NK-92 (cell line): ENCODE data around the gene KIF3C.
"Not testable (repeated sequence)": the region's sequence is repeated elsewhere in the genome, so short reads cannot be mapped to it uniquely, and the experiment has no call there.

Experiments
- DNase-seq: peaks from one replicate; lab custom pipeline; 2025; ENCODE audit not compliant: unreplicated experiment; lab: John Stamatoyannopoulos, UW

KIF3C gene

DNA sequence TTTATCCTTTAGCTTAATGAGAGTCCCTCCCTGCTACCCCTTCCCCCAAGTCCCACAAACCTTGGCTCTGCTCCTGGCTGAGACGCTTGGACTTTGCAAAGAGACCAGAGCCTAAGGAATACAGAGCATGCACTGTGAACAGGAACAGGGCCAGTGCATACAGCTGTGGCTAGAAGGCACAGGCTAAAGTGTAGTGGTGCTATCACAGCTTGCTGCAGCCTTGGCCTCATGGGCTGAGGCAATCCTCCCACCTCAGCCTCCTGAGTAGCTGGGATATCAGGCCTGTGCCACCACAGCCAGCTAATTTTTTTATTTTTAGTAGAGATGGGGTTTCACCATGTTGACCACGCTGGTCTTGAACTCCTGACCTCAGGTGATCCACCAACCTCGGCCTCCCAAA, 64.5 kb downstream of the KIF3C start:
- no peak for DNase-seq

DNA sequence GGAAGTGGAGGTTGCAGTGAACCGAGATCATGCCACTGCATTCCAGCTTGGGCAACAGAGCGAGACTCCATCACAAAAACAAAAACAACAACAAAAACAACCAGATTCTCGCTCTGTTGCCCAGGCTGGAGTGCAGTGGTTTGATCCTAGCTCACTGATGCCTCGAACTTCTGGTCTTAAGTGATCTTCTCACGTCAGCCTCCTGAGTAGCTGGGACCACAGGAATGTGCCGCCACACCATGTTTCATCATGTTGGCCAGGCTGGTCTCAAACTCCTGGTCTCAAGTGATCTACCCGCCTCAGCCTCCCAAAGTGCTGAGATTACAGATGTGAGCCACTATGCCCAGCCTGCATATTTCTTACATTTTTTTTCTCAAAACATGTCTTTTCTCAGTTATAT, 64.9 kb downstream of the KIF3C start:
- DNase-seq = not testable (repeated sequence)

DNA sequence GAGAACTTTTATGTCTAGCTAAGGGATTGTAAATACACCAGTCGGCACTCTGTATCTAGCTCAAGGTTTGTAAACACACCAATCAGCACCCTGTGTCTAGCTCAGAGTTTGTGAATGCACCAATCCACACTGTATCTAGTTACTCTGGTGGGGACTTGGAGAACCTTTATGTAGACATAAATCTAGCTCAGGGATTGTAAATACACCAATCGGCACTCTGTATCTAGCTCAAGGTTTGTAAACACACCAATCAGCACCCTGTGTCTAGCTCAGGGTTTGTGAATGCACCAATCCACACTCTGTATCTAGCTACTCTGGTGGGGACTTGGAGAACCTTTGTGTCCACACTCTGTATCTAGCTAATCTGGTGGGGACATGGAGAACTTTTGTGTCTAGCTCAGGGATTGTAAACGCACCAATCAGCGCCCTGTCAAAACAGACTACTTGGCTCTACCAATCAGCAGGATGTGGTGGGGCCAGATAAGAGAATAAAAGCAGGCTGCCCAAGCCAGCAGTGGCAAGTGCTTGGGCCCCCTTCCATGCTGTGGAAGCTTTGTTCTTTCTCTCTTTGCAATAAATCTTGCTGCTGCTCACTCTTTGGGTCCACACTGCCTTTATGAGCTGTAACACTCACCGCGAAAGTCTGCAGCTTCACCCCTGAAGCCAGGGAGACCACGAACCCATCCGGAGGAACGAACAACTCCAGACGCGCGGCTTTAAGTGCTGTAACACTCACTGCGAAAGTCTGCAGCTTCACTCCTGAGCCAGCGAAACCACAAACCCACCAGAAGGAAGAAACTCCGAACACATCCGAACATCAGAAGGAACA, 66.1 kb downstream of the KIF3C start:
- not testable (repeated sequence) for DNase-seq

DNA sequence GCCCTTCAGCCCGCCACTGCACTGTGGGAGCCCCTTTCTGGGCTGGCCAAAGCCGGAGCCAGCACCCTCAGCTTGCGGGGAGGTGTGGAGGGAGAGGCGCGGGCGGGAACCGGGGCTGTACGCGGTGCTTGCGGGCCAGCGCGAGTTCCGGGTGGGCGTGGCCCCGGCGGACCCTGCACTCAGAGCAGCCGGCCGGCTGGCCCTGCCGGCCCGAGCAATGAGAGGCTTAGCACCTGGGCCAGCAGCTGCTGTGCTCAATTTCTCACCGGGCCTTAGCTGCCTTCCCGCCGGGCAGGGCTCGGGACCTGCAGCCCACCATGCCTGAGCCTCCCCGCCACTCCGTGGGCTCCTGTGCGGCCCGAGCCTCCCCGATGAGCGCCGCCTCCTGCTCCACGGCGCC, 66.9 kb downstream of the KIF3C start:
- DNase-seq = not testable (repeated sequence)

DNA sequence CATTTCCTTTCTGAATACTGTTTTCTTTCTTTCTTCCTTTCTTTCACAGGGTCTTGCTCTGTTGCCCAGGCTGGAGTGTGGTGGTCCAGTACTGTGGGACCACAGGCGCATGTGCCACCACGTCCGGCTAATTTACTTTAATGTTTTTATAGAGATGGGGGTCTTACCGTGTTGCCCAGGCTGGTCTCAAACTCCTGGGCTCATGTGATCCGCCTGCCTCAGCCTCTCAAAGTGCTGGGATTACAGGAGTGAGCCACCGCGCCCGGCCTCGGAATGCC, 68.7 kb downstream of the KIF3C start:
- DNase-seq = not testable (repeated sequence)

DNA sequence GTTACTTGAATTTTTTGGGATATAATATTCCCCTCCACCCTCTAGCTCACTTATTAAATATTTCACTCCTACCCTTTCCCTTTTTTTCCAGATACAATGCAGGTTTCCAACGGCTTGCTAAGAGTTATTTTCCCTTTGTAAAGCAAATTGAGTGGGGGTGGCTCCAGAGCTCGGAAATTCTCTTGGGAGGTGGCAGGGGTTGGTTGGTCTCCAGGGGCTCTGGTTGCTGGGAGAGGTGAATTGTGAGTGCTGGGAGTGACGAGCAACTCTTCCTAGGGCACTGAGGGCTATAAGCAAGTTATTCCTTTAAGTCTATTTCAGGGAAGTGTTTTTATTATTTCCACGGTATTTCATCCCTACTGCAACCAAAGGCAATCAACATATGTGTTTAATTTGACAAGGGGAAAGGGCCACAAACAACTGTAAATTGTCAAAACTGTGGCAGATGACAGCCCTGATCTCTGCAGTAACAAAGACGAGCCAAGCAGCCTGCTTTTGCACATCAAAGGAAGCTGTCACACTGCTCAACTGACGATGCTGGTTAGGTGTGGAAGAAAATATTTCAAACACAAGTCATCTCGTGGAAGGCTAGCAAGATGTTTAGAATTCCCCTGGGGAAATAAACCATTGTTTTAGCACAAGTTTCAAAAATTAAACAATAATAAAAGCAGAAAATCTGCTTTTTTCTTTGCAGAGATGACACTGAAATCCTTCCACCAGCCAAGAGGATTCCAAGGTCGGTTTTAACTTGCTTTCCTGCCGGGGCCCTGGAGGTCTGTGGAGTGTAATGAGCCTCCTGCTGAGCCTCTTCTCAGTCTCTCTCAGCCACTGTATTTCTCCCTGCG, 69.2 kb downstream of the KIF3C start:
- no peak for DNase-seq

DNA sequence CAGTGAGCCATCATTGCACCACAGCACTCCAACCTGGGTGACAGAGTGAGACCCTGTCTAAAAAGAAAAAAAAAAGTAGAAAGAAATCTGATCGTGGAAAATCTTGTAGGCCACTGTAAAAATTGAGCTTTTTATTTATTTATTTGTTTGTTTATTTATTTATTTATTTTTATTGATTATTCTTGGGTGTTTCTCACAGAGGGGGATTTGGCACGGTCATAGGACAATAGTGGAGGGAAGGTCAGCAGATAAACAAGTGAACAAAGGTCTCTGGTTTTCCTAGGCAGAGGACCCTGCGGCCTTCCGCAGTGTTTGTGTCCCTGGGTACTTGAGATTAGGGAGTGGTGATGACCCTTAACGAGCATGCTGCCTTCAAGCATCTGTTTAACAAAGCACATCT, 72.7 kb downstream of the KIF3C start:
- DNase-seq = not testable (repeated sequence)

DNA sequence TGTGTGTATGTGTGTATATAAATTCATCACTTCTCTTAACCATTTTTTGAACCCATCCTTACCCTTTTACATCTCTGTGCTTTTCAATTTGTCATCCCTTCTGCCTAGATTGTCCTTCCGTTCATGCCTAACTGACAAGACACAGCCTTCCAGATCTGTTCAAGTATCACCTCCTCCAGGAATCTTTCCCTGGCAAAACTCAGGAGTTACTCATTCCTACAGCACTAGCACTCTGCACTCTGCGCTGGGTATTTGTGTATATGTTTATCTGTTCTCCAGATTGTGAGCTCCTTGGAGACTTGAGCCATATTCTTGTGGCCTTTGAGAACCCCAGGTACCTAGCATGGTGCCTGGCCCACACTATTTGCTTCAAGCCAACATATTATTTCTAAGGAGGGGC, 77.2 kb downstream of the KIF3C start:
- no peak for DNase-seq

DNA sequence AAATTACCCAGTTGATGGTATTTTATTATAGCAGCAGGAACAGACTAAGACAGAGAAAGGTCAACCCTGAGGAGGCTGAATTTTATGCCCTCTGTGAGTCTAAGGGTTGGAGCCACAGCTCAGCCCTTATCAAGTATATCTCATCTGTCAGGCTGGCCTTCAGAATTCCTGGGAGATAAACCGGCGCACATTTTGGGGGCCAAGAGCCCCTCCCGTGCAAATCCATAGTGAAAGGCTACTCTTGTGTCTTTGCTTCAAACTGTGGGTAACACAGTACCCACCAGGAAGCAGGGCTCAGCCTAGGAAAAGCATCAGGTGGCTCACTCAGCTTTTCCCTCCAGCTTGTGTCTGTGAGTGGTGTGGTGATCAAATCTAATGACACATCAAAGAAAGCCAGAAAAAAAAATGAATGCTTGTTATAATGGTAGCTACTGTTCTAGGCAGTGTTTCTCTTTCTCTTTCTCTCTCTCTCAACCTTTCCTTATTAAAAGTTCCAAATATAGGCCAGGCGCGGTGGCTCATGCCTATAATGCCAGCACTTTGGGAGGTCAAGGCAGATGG, 79.0 kb downstream of the KIF3C start:
- no peak for DNase-seq

DNA sequence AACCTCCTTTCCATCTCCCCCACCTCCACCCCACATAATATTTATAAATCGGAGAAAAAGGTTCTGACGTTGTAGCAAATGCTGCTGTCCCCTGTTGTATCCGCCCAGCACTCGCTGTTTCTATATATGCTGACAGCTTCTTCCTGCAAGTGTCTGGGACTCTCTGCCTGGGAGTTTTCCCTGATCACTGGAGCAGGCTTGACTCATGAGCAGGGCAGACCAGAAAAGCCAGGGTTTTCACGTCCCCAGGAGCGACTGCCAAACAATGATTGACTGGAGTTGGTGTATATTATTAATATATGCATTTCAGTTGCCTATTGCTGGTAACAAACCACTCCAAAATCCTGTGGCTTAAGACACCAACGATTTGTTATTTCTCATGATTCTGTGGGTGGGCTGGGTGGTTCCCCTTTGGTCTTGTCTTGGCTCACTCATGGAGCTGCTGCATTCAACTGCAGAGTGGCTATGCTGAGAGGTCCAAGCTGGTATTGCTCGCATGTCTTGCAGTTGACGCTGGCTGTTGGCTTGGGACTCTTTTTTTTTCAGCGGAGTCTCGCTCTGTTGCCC, 82.8 kb downstream of the KIF3C start:
- no peak for DNase-seq

DNA sequence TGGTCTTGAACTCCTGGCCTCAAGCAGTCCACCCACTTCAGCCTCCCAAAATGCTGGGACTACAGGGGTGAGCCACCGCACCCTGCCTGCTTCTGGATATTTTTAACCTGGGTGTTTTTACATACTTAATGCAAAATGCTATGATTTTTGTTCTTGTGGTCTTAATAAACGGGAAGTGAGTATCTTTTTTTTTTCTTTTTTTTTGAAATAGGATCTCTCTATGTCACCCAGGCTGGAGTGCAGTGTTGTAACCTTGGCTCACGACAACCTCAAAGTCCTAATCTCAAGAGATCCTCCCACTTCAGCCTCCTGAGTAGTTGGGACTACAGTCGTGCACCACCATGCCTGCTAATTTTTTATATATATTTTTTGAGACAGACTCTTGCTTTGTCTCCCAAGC, 84.8 kb downstream of the KIF3C start:
- no peak for DNase-seq

DNA sequence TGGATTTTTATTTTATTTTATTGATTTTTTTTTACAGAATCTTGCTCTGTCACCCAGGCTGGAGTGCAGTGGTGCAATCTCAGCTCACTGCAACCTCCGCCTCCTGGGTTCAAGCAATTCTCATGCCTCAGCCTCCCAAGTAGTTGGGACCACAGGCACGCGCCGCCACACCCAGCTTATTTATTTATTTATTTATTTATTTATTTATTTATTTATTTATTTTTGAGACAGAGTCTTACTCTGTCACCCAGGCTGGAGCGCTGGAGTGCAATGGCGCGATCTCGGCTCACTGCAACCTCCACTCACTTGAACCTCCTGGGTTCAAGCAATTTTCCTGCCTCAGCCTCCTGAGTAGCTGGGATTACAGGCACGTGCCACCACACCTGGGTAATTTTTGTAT, 86.0 kb downstream of the KIF3C start:
- DNase-seq = not testable (repeated sequence)

DNA sequence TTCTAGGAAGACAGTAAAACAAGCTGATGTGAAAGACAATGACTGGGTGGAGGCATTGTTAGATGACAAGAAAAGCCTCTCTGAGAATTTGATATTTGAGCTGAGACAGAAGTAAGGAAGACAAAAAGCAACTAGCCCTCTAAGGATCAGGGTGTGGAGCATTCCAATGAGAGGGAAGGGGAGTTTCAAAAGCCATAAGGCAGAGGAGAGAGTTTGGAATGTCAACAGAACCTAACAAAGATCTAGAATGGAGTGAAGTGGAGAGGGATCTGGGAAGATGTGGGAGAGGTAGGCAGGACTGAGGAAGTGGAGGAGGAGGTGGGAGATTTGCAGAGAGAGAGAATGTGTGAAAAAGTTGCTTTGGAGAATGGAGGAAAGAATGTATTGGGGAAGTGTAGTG, 86.7 kb downstream of the KIF3C start:
- no peak for DNase-seq

DNA sequence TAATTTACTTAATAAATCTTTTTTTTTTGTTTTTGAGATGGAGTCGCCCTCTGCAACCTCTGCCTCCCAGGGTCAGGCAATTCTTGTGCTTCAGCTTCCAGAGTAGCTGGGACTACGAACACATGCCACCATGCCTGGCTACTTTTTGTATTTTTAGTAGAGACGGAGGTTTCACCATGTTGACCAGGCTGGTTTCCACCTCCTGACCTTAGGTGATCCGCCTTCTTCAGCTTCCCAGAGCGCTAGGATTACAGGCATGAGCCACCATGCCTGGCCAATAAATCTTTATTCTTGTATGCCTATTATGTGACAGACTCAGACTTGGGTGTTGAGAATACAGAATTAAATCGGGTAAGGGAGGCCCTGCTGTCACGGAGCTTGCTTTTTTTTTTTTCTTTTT, 87.3 kb downstream of the KIF3C start:
- no peak for DNase-seq

DNA sequence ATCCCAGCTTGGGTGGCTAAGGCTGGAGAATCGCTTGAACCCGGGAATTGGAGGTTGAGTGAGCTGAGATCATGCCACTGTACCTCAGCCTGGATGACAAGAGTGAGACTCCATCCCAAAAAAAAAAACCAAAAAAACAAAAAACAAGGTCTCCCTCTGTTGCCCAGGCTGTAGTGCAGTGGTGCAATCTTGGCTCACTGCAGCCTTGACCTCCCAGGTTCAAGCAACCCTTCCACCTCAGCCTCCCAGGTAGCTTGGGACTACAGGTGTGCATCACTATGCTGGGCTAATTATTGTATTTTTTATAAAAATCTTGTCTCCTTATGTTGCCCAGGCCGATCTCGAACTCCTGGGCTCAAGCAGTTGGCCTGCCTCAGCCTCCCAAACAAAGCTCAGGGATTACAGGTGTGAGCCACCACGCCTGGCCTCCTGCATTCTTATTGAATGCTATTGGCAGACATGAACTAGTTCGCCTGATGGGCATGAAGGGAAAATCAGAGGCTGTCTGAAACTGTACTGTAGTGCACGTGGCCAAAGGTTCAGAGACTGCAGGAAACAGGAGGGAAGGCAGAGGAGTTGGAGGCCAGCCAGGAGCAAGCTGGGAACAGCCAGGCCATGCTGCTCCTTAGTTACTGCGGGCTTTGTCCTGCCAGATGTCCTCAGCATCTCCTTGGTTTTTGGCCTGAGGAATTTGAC, 88.0 kb downstream of the KIF3C start:
- no peak for DNase-seq

DNA sequence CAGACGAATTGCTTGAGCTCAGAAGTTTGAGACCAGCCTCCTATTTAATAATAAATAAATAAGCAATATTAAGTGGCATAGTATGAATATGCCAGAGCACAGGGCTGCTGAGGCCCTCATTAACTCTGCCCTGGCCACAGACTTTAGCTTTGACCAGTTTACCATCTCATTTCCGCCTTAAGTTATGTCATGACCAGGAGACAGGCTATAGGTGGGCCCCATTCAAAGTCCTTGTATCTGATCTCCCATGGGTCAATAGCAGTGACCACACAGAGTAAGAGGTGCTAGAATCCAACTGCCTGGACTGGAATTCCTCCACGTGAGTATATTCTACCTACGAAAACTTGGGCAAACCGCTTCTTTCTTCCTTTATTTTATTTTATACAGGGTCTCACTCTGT, 90.6 kb downstream of the KIF3C start:
- DNase-seq = no peak

DNA sequence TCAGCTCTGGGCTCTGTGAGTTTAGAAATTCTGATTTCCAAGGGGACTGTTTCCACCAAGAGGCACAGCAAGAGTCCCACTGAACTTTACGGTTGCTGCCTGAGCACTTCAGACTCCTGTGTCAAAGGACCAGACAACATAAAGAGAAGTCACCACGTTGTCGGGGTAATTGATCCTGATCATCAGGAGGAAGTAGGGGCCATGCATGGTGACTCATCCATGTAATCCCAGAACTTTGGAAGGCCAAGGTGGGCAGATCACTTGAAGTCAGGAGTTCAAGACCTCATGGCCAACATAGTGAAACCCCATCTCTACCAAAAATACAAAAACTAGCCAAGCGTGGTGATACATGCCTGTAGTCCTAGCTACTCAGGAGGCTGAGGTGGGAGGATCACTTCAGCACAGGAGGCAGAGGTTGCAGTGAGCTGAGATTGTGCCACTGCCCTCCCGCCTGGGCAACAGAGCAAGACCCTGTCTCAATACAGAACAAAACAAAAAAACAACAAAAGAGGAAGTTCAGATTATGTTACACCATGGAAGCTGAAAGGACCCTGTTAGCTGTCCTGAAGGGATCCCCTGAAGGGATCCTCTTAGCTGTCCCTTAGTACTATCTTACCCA, 94.6 kb downstream of the KIF3C start:
- DNase-seq = no peak

DNA sequence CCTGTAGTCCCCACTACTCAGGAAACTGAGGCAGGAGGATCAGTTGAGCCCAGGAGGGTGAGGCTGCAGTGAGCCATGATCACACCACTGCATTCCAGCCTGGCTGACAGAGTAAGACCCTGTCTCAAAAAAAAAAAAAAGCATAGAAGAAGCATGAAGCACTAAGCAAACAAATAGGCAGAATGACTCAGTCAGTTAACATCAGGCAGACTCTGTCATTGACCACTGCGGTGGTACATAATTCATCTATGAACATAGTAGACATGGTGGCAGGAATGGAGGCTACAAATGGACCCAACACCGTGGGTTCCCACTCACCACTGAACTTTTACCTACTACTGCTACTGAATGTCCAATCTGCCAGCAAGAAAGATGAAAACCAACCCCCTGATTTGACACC, 96.4 kb downstream of the KIF3C start:
- no peak for DNase-seq

DNA sequence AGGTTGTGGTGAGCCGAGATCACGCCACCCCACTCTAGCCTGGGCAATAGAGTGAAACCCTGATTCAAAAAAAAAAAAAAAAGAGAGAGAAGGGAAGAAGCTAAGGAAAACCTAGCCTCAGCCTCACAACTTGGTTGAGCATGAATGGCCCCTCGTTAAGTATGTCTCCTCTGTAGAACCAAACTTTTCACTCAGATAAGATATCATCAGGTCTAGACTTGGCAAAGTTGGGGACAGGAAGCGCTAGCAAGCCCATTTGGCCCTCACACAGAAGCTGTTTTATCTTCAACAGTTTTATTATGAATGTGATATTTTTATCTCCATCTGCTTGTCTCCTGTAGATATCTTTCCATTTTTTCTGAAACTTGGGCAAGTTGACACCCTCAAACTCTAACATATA, 100.5 kb downstream of the KIF3C start:
- no peak for DNase-seq

DNA sequence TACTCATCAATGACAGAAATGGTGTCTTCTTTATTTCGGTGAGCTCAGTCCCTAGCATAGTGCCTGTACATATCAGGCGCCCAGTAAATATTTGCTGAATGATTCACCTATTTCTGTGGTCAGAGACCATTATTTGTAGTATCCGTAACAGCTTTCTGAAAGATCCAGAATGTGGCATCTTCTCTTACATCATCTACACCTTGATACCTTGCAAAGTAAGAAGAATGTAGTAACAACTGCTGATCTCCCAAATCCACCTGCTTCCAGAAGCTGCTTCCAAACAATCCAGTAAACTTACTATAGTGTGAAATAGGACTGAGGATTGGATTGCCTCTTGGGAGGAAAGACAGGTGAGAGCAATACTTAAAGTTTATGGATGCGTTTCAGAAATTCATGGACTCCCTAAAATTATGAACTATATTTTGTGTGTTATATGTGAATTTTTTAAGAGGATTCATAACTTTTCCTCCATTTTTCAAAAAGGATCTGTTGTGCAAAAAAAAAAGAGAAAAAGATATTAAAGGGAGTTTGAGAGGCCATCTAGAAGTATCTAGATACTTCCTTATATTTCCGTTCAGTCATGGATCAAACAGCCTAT, 103.1 kb downstream of the KIF3C start:
- no peak for DNase-seq
